HG03520 (cell line): Measurements from ENCODE around the gene KRT83.
"Not testable (repeated sequence)": the region's sequence is repeated elsewhere in the genome, so short reads cannot be mapped to it uniquely, and the experiment has no call there.

Experiments used
- ATAC-seq: cut with Tn5 transposase; IDR thresholded peaks from one replicate; pipeline ENCODE4 v1.9.1; 2021; ENCODE audit warnings: mild to moderate bottlenecking, moderate library complexity; ENCODE audit not compliant: unreplicated experiment

KRT83 gene

DNA sequence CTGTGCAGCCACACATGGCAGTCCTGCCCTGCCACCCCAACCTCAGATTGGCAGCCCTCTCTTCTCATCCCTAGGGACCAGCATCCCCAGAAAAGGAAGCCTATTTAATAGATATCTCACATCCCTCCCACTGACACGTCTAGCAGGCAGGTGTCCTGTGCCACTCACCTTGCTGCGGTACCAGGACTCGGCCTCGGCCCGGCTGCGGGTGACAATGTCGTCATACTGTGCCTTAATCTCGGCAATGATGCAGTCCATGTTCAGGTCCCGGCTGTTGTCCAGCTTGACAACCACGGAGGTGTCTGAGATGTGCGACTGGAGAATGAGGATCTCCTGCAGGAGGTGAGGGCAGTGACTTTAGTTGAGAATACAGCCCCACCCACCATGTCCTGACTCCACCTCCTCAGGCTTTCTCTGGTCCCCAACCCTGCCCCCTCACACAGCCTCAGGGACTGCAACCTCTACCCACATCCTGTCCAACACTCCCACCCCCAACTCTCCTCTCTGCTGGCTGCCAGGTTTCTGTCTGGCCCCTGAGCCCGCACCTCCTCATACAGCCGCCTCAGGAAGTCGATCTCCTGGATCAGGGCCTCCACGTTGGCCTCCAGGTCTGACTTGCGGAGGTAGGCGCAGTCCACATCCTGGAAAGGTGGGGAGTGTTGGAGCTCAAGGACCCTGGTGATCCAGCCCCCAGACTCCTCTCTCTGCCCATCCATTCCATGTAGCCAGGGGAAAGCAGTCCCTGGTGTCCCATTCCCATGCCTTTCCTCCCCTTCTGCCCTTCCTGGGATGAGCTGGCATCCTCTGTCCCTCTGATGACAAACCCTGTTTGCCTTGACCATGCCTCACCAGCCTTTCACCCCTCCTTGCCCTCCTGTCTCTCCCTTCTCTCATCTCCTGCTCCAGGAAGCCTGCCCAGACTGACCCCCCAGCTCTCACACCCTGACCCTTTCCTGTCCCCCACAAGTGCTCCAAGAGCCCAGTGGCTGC, 33.1 kb downstream of the KRT83 start:
- ATAC-seq: peak; percentile 68

DNA sequence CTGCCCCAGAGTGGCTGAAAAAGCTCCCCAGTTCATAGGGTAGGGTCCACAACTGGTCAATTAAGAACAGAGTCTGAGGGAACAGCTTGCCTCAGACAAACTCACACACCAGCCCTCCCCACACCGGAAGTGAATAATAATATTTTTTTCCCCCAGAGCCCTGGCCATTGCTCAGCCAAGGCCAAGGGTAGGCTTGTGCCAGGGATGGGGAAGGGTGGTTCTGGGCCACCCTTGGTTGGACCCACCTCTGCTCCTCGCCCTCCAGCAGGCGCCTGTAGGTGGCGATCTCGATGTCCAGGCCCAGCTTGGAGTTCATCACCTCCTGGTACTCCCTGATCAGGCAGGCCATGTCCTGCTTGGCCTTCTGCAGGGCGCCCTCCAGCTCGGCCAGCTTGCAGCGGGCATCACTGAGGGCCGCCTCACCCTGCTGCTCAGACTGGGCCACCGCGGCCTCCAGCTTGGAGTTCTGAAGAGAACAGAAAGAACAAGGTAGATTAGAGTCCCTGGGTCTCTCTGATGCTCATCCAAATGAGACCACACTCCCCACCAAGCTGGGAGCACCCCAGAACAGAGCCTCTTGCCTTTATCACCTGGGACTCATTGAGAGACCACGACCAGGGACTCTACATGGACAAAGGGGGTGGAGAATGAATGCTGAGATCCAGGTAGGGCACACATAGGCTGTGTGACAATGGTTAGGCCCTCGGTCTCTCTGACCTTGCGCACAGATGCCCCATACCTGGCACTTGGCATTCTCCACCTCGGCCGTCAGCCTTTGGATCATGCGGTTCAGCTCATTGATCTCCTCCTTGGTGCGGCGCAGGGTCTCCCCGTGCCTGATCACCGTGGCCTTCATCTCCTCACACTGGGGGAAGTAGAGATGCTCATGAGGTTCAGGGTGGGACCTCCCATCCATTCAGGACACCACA, 34.1 kb downstream of the KRT83 start:
- ATAC-seq: not testable (repeated sequence)

DNA sequence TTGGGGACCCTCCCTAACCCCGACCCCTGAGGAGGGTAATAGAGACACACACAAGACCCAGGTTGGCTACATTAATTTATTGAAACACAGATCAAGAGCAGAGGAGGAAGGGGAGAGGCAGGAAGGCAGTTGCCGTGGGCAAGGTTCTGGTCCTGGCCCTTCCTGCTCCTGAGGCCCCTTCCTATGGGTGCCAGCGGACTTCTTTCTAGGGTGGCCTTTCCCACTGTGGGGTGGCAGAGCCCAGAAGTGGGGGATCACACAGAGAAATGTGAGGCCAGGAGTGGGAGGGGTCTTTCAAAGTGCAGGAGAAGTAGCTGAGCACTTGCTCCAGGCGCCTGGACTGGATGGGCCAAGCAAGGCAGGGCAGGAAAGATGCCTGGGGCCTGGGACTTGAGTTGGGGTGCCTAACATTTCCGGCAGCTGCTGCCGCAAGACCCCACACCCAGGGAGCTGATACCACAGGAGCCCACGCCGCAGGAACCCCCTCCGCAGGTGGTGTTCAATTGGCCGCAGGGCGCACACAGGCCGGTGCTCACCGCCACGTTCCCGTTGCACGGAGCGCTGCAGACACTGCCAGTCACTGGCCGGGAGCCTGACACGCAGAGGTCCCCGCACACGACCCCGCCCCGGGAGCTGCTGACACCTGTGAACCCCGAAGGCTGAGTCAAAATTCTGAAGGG, 35.2 kb downstream of the KRT83 start:
- ATAC-seq: no peak

DNA sequence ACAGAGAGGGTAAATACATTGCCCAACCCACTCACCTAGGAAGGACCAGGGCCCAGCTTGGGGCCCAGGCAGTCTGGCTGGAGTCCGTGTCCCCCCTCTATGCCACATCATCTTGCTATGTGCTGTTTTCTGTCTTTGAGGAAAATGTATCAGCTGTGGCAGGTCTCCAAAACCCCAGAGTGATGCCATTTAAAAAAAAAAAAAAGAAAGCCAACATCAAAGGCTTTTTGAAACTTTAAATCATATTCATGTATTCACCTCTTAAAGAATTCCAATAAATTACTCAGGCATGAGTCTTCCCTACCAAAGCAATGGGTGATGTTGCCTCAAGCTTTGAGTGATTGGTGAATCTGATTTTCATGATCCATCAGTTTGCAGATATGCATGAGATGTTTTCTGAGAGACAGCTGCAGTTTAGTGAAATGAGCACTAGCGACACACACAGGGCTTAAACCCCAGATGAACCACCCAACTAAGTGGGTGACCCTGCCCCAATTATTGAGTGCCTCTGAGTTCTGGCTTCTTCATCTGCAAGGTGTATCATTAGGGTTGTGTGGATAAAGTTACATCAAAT, 35.9 kb downstream of the KRT83 start:
- ATAC-seq: no peak

DNA sequence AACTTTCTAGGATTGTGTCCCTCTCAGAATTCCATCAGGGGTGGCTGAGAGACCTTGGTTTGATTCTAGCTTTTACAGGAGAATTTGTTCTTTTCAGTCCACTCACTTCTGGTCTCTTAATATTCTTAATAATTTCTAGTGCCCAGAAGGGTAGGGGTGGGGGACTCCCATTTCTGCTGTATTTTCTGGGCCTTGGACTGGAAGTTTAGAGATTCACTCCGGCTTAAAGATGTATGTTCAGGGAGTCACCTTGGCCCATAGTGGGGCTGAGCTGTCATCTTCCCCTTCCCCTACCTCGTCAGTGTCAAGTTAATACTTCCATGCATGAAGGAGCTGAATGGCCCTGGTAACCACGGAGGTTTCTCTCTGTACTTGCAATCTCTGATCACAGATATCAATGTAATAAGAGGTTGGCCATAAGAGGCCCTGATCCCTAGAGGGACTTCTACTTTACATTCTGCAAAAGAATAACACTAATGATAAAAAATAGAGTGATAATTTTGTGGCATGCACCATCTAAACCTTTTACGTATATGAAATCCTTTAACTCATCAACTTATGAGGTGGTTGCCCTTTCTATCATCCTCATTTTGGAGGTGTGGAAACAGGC, 36.5 kb downstream of the KRT83 start:
- no peak for ATAC-seq

DNA sequence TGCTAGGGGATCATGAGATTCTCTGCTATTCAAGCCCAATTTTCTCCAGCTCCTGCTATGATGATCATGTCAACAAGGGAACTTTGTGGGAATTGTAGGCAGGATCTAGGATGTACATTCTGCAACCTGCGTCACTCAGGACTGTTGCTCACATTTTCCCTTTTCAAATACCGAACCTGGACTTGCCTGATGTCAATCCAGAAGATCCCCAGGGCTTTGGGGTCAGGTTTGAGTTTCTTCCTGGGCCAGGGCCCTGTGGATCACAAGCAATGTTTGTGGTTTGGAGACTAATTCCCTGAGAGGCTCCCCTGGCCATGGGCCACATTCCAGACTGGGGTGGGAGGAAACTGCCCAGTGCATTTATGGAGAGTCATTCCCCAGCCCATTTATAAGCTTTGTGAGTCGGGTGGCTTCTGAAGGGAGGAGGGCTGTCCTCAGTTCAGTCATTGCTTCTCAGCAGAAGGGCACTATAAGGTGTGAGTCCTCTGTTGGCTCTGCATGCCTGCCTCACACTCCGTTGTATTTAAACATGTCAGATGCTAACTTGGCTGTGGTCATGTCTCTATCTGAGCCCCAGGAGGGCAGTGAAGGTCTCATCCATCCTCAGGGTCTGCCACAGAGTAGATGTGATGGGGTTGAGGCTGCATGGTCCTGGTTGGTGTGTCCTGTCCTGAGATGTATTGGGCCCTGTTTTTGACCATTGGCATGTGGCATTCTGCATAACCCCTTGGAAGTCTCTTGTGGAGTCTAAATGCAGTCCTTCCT, 40.2 kb downstream of the KRT83 start:
- no peak for ATAC-seq

DNA sequence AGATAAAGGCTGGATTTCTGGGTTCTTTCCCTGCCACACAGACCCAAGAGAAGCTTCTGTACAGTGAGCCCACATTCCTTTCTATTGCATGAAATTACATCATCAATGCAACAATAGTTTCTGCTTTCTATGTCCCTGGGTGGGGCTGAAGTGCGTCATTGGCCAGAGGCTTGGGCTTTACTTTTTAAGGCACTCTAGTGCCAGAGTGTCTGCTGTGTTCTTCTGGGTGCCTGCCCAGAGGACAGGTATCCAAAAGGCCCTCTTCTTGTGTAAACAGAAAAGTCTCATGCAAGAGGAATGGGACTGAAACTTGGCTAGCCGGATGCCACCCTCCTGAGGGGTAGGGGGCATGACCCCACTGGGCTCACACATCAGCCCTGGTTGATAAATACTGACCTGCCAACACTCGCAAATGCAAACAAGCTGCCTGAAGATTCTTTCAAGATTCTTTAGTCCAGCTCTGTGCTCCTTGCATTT, 40.8 kb downstream of the KRT83 start:
- ATAC-seq: no peak

DNA sequence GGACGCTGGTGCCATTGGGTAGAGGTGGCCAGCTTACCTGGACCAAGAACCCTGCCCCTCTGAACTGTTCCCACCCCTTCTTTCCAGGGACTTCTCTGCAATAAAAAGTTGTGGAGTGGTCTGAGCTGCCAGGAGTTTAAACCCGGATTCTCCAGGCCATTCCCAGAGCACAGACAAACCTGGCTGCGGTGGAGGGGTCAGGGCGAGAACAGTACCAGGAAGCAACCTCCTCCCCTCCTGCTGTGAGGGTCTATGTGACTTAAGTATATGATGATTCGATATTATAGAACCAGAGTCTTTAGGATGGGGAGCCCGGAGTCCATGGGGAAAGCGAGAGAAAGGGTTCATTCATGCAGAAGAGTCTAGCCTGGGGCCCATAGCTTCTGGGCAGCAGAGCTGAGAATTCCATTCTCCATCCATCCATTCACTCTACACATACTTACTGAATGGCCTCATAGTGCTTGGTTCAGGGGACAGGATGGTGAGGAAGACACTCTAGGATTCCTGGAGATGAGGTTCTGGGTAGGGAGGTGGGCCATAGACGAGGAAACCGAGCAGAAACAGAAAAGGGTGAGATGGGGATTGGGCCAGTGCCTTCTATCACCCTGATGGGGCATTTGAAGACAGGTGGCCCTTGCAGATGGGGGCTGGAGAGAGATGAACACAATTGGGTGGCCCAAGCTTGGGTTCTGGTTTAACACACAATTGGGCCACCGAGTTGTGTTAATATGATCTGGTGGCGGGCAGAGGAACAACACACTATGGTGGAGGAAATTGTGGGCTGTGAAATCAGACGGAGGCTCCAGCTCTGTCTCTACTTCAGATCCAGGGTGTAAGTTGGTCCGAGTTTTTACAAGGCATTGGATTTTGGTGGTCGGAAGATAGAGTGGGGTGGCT, 41.5 kb downstream of the KRT83 start:
- ATAC-seq: no peak

DNA sequence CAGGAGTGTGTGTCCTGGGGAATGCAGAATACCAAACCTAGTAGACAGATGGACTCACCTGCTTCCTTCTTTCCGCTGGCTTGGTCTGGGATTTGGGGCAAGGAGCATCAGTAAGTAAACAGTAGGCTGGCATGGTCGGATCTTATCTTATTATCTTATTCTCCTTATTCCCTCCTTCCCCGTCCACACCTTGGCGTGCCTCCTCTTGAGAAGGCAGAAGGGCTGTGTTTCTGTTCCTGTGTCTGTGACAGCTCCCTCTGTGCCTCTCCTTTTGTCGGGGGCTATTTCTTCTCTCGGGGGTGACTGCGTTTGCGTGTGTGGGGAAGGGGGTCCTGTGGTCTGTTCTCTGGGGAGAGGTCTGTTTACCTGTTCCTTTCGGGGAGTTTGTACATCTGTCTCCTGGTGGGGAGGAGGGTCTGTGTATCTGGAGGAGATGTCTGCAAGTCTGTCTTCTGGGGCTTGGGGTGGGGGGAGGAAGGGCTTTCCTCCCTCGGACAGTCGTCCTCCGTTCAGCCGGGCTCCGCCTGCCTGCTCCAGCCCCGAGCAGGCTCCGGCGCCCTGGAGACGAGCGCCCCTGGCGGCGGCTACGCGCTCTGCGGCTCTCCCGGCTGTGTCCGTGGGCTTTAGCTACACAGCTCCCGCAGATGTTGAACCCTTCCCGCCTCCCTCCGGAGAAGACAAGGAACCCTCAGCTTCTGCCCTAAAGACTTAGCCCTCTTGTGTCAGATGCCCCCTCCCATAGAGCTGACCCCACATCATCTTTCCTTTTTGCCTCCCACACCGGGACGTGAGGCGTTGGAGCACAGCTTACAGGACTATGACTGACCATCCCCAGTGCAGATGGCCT, 42.4 kb downstream of the KRT83 start:
- no peak for ATAC-seq

DNA sequence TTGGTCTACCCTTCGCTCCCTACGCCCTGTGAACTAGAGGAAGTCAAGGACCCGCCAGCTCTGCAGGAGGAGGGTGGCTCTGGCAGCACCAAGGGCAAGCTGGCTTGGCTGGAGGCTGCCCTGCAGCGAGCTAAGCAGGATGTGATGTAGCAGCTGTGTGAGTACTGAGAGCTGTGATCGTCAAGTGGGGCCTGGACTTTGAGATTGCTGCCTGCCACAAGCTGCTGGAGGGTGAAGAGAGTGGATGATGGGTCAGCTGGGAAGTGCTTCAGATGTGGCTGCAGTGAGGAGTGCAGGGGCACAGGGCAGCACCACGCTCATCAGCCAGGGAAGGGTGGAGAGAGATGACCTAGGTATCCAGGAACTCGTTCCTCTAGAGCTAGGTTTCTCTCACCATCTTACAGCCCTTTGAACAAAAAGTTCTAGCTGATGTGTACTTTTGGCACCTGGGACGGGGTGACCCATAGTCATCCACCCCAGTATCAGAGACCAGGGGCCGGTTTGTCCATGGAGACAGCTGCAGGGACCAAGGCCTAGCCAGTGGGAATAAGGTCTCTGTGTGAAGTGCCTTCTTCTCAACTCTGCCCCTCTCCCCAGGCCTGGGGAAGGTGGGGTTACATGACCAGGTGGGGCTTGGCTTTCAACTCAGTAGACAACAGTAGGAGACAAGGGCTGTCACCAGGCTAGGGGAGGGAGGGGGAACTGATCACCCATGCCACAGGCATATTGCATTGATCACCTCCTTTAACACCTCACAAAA, 43.5 kb downstream of the KRT83 start:
- no peak for ATAC-seq

DNA sequence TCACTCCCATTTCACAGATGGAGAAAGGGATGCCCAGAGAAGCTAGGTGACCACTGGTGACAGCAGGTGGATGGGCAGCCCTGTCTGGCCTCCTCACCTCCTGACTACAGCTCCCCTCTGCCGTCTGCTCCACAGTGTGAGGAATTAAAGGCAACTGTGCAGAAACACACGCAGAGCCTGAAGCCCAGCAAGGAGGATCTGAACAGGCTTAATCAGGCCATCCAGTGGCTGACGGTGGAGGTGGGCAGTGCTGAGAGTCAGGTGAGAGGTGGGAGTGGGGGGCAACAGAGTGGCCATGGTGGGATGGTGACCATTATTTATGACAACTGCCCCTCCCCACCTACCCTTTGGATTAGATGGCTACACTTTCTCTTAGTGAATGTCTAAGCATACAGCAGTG, 45.5 kb downstream of the KRT83 start:
- ATAC-seq: no peak

DNA sequence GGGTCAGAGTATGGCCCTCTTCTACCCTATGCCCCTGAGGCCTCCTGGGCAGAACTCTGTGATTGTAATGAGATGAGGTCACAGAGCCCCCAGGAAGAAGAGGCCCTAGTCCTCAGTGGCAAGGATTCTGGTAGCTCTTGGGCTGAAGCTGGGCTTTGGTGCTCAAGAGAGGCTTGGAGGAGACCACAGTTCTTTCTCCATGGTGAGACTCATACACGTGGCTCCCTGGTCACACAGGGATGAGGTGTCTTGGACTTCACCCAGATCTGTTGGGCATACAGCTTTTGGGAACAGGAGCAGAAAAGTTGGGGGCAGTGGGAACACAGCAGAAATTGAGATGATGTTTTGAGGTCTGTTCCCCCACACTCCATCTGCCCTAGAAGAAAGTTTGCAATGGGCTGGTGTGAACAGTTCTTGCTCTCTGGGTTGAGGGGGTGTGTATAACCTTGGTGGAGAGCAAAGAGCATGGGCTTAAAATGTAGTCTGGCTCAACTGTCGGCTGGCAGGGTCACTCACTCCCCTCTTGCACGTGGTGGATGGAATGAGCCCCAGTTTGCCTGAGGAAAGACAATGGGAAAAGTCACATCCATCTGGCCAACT, 46.6 kb downstream of the KRT83 start, which contains the start of gene KRT86:
Gene KRT86 (plus strand): TSS at position 125 of the 600 bp plus-strand sequence. CDS start 27,272 bp downstream, outside the sequence.
- ATAC-seq: no peak

DNA sequence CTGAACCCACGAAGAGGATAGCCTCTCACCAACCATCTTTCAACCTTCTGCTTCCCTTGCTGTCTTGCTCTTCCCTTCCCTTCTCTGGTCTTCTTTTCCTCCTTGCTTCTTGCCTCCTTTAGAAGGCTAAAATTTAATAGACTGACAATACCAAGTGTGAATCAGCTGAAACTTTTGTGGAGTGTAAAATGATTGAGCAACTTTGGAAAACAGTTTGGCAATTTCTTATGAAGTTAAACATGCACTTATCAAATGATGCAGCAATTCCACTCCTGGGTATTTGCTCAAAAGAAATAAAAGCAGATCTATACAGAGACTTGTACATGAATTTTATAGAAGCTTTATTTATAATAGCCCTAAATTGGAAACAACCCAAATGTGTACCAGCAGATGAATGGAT, 50.0 kb downstream of the KRT83 start:
- ATAC-seq: no peak

DNA sequence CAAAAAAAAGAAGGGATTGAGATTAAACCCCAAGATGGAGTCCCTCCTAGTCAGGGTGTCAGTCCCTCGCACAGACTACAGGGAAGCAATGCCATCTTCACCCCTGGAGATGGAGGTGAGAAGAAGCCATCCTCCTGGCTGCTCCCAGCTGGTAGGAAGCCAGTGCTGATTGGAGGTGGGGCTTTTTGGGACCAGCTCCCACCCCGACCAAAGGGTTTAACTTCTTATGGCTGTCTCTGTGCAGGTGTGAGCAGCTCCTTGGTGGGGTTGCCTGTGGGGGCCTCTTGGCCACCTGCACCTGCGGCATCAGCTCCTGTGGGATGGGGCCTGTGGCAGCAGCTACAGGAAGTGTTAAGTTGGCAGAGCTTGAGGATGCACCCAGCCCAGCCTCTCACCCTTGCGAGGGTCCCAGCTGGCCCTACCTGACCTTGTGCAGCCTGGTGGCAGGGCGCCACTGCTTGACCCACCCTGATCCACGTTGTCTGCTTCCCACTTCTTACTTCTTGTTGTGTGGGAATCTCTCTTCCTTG, 50.6 kb downstream of the KRT83 start:
- no peak for ATAC-seq

DNA sequence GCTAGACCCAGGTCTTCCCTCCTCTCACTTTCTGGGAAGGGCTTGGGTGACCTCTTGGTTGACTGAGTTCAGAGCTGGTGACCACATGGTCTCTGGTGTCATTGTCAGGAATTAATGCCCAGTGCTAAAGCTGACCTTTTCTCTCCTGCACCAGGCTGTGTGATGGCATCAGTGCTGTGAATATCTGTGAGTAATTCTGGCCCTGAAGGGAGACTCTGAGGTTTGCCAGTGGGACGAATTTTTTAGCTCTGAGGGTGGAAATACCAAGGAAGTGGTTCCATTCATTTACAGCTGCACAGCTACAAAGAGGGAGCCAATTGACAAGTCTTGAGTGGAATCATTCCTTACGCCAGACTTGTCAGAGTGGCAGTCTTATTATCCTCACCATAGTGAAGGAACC, 53.0 kb downstream of the KRT83 start:
- no peak for ATAC-seq

DNA sequence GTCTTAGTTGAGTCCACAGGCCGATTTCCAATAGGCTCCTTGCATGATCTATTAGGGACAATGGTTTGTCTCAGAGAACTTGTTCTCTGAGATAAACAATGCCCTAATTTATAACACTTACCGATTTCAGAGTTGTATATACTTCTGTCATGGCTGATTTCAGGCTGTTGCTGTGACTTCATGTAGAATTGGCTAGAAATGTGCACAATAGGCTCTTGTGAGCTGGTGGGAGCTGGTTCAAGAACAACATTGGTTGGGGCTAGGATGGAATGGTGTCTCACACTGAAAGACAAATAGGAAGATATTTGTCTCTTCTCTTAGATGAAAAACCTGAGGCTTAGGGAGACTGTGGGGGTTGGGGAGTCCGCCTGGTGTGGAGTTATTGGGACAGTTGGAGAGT, 53.5 kb downstream of the KRT83 start:
- no peak for ATAC-seq
